HG03439 (cell line): ENCODE data around the gene JAK1.
"Not testable (repeated sequence)": the region's sequence is repeated elsewhere in the genome, so short reads cannot be mapped to it uniquely, and the experiment has no call there.

ENCODE experiments used
- ATAC-seq: cut with Tn5 transposase; IDR thresholded peaks from one replicate; pipeline ENCODE4 v1.9.1; 2021; ENCODE audit warnings: mild to moderate bottlenecking, moderate library complexity; ENCODE audit not compliant: unreplicated experiment

The JAK1 gene

DNA sequence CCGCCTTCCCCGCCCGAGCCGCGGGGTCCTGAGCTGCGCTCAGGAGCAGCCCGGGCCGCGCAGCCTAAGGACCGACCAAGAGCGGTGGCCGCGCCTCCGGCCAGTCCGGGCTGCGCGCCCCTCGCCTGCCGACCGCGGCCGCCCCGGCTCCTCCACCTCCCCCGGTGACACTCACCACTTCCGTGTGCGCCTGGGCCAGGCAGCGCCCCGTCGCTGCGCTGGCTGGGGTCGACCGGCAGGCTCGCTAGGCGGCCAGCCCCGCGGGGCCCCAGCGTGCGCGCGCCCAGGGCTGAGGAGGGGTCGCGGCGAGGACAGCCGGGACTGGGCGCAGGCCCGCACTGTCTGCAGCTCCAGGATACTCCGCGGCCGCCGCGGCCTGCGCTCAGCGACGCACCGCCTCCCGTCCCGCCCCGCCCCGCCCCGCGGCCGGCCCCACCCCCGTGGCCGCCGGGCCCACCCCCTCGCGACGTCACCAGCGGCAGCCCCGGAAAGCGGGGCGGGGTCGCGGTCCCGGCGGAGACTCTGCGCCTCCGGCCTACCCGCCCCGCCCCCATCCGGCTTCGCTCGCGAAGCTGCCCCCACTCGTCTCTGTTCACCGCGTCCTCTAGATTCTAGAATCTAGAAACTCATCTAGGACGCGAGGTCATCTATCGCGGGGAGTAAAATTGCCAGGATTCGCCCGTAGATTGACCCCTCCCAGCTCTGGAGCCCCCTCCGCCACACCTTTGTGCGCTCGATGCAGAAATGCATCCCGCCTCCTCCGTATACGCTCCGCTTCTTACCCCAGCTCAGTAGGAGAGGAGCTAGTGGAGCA lies at the start of gene JAK1:
Gene JAK1, minus strand, starts transcription at position 392 of the 814 bp plus-strand sequence. CDS start 80,285 bp downstream, outside the sequence.
- peak; percentile 77 for ATAC-seq

DNA sequence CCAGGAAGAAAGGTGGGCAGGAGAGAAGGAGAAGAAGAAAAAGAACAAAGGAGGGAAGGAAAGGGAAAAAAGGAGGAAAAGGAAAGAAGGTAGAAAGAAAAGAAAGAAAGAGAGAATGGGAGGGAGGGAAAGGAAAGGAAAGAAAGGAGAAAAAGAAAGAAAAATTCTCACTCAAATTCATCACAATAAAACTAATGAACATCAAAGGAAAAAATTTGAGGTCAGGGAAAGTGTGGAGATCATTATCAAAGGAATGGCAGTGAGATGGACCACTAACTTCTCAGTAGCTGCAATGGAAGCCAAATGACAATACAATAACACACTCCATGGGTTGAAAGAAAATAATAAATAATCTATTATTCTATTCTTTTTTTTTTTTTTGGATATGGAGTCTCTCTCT lies 48.0 kb upstream of the JAK1 start:
- ATAC-seq = no peak

DNA sequence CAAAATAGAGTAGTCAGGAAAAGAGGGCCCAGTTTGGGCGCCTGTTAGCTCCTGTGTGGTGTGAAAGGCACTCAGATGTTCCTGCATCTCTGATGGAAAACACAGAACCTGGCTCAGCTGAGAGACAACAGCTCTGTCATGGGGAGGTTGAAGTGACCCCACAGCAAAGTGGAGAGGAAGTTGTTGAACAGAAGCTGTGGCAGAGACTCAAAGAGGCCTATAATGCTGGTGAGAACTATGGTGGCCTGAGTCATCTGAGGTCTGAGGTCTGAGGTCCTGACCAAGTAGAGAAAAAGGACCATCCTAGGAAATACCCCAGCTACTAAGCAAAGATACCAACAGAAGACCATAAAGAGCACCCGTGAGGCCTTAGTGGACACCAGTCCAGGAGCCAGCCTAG lies 45.6 kb upstream of the JAK1 start:
- no peak for ATAC-seq

DNA sequence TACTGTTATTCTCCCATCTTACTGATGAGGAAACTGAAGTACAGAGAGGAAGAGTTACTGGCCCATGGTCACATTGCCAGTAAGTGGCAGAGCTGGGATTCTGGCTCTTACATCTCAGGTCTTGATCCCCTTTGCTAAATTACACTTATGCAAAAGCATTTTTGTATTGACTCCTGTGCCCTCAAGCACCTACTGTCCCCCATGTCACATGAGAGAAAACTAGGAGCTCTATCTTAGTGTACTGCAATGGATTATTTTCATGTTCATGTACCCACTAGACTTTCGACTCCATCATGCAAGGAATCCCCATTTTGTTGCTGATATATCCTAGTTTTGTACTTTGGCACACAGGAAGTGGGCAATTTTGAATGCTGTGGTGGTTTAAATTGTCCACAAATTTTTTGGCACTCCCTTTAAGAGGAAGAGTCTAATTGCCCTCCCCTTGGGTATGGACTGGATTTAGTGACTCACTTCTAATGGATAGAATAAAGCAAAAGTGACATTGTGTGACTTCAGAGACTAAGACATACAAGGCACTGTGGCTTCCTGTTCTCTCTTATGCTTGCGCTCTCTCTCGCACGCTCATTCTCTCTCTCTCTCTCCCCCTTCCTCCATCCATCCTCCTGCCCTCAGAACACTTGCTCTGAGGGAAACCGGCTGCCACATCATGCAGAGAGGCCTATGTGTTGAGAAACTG lies 43.5 kb upstream of the JAK1 start:
- no peak for ATAC-seq

DNA sequence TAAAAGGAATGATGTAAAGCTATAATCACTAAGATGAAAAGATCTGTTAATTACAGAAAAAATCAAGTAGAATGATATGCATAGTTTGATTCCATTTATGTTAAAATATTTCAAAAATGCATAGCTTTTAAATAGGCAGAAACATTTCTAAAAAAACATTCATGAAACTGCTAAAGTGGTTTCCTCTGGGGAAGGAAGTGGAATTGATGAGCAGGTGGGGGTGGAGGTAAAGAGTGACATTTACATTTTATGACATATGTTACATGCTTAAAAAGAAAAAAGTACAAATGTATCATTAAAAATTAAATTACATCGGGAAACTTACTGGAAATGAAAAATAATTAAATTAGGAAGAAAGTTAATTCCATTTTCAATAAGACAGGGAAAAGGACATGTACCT lies 42.8 kb upstream of the JAK1 start:
- no peak for ATAC-seq

DNA sequence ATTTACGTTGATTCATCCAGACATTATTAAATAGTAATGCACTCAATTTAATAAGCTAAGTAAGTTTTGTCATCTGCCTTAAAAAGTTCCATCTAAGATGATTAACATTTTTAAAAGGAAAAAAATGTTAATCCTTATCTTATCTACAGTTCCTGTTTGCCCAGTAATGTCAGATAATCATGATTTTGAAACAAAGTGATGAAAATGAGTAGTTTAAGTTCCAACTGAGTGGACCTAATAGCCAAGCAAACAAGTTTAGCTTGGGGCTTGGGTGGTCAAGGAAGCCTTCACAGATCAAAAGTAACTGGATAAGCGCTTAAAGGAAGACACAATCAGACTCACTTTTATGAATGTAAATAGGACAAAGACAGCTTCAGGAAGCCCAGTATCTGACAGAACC lies 40.5 kb upstream of the JAK1 start:
- no peak for ATAC-seq

DNA sequence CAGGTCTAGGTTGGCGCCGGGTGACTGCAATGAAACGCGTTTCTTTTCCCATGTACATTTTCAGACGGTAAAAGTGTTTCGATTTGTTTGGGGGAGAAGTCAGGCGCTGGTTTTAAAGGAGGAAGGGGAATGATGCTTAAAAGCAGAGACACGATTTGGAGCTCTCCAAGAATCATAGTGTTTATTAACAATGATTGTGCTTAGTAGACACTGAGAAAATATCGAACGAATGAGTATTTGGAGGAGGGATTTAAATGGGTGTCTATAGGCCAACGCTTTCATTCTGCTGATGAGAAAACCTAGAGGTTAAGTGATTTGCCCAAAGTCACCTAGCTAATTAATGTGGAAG lies 36.9 kb upstream of the JAK1 start:
- no peak for ATAC-seq

DNA sequence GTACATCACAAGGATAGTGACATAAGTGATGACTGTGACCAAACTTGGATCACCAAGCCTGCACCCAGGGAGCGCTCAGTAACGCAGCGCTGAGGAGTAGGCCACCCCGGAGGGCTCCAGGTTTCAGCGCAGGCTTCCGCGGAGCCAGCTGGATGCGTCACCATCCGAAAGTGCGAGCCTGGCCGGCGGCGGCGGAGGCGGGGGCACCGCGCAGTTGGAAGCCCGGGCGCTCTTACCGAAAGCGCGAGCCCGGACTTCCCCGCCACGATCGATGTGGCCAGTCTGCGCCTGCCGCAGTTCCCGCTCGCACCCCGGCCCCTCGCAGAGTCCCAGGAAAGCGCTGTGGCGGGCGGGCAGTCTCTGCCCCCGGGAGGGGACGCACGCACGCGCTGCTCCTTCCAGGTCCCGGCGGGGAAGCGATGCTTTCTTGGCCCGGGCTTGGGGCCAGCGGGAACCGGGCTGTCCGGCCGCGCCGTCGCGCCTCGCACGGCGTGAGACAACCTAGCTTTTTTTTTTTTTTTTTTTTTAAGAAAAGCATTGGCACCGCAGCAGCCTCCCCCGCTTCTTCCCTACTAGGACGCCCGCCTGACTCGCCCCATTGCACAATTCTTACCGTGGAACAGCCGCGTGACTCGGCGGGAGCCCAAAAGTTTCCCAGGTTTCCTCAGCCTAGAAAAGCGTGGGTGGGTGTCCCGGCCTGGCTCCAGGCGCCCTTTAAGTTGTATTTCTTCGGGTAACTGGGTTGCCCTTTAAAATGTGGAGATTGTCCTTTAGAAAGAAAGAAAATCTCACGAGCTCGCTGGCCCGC lies 36.4 kb upstream of the JAK1 start:
- peak; percentile 95 for ATAC-seq

DNA sequence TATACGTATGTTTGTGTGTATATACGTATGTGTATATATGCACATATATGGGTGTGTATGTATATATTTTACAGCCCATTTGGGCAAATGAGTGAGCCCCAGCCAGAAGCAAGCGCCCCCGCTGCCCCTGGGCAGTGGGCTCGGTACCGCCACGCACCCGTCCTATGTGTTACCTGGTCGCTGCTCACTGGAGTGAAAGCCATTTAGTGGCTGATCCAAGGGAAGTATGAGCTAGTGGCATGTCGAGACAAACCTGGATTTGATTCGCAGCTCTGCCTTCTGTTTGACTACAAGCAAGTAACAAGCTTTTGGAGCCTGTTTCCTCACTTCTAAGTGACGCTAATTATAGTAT lies 35.8 kb upstream of the JAK1 start:
- no peak for ATAC-seq

DNA sequence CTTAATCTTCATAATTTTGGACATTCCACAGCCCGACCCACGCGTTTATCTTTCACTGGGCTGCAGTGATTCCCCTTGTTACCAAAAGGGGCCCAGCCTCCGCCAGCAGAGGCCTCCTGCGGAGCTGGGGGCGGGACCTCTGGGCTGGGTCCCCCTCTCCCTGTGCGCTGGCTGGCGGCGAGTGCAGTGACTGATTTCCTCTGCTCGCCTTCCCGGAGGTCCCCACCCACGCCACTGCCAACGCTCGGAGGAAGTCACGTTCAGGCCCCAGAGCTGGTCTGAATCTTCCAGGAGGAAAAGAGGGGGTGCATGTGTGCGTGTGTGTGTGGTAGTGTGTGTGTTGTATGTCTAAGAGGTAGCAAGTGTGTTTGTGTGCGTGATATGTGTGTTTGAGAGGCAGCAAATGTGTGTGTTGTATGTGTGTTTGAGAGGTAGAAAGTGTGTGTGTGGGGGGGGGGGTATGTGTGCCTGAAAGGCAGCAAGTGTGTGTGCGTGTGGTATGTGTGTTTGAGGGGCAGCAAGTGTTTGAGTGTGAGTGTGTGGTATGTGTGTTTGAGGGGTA lies 35.0 kb upstream of the JAK1 start:
- ATAC-seq = no peak

DNA sequence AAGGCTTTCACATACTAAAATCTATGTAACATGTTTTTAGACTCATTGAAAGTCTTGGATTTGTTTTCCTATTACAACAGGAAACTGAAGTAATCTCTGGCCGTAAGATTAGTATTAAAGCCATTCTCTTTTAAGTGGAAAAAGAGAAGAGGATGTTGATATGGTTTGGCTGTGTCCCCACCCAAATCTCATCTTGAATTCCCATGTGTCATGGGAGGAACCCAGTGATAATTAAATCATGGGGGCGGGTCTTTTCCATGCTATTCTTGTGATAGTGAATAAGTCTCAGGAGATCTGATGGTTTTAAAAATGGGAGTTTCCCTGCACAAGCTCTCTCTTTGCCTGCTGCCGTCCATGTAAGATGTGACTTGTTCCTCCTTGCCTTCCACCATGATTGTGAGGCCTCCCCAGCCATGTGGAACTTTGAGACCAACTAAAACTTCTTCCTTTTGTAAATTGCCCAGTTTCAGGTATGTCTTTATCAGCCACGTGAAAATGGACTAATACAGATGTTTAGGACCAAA lies 32.1 kb upstream of the JAK1 start:
- ATAC-seq = not testable (repeated sequence)

DNA sequence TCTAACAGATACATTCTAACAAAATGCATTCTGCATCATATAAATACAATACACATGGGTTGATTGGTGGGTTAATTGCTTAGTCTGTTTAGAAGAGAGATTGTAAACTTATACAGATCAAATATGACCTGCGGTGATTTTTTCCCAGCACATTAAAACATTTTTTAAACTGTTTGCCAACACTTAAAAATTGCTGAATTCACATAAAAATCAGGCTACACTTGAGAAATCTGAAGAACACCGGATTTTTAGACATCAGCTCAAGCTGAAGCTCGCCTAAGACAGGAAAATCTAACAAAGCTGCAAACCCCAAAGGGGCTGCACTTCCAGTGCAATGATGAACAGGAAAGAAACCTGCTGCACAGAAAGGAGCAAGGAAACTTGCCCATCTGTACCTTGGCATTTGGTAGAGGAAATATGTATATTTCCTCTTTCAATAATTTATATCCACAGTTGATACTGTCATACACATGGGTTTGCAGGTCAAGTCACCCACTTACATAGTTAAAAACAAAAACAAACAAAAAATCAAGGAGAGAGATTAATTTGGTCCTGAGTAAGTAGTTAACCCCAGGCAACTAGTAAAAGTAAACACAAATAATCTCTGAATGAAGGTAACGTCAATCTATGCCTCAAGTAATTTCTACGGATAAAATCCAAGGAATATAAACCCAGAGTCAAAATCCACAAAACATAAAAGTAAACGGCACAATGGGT lies 30.4 kb upstream of the JAK1 start:
- ATAC-seq = no peak

DNA sequence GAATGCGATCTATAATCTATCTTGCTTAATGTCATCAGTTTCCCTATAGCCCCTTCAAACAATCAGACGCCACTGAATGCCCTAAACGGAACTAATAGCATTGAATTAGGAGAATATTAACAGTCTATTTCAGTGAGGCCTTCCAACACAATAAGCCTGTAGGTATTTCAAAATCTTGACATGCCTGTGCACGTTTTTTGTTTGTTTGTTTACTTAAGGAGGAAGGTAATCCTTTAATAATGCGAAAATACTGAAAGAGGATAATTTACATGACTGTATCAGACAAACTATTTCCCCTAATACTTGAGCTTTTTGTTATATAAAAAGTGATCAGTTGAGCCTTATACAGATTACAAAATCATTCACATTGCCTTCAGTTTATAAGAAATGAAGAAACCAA lies 29.0 kb upstream of the JAK1 start:
- ATAC-seq = no peak

DNA sequence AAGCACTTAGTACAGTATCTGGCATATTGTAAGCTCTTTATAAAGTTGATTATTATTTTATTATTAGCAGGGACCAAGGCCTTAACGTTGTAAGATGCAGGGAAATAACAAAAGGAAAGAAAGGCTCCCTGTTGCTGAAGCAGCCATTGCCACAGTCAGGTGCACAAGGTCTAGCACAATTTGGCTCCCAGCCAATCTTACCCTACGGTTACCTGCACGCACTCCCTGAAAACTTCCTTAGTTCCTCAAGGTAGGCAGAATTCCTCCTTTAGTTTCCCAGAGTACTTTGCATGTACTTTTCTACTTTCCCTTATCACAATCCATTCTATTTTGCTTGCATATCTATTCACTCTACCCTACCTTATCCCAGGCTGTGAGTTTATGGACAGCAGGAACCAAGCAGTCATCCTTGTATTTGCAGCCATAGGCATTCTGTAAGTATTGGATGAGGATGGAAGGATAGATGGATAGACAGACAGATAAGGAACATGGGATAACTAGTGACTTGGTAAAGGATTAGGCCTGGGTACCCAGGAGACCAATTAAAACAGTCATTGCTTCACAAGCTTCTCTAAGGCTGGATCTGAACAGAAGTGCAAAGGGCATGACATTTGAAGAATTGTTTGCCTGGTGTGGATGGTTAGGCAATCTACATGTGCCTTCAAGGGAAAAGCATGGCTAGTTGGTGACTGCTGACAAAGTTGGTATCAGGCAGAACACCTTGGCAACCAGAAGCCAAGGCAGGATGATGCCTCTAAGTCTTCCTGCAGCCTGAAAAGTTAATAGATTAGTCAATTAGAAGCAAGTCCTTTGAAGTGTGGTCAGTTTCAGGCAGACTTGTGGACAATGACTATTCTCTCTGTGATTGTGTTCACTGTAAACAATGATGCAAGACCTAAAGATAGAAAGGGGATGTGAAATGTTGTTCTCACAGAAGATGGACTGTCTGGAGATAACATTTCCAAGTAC lies 20.8 kb upstream of the JAK1 start:
- ATAC-seq = peak; percentile 89

DNA sequence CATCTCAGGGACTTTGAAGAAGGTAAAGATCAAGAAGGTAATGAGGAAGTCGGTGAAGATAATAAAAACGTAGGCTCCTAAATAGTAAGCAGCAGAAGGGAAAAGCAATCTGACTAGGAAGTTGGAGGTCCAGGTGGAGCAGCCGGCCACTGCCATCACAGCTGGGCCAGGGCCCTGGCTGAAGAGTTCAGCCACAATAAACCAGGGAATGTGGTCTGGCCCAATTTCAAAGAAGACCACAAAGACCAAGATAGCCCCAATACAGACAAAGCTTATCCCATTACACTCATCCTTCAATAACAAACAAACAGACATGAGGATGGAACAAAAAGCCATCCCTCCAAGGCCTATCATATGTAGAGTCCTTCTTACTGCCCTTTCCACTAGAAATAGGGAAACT lies 18.4 kb upstream of the JAK1 start:
- no peak for ATAC-seq

DNA sequence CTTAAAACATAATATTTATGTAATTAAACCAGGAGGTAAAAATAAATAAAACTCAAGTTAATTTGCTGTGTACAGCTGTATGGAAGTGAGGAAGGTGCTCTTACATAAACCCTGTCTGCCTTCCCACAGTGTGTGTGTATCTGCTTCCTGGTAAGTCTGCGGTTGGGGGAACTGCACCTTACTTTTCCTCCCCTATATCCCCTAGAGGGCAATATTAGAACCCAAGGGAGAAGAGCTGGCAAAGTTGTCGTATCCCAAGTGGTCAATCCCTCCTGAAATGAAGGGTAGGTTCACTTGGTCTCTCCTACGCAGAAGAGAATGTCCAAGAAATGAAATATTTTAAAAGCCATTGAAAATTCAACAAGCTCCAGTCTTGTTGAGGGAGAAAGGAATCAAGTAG lies 17.8 kb upstream of the JAK1 start:
- ATAC-seq = no peak

DNA sequence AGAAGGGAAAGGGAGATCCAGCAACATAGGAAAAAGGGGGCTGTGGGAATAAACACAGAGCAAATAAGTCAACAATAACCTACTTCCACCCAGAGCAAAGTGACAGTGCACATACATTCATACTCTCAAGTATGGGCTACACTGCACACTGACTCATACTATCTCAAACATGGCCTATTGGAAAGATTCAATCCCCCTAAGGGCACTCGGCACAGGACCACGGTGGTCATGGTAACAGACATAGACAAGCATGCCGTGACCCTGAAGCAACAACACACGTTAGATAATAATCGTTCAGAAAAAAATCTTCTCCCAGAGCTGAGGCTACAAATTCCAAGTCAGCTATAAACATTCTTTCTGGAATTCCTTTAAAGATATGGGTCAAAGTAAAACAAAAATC lies 16.8 kb upstream of the JAK1 start:
- no peak for ATAC-seq

DNA sequence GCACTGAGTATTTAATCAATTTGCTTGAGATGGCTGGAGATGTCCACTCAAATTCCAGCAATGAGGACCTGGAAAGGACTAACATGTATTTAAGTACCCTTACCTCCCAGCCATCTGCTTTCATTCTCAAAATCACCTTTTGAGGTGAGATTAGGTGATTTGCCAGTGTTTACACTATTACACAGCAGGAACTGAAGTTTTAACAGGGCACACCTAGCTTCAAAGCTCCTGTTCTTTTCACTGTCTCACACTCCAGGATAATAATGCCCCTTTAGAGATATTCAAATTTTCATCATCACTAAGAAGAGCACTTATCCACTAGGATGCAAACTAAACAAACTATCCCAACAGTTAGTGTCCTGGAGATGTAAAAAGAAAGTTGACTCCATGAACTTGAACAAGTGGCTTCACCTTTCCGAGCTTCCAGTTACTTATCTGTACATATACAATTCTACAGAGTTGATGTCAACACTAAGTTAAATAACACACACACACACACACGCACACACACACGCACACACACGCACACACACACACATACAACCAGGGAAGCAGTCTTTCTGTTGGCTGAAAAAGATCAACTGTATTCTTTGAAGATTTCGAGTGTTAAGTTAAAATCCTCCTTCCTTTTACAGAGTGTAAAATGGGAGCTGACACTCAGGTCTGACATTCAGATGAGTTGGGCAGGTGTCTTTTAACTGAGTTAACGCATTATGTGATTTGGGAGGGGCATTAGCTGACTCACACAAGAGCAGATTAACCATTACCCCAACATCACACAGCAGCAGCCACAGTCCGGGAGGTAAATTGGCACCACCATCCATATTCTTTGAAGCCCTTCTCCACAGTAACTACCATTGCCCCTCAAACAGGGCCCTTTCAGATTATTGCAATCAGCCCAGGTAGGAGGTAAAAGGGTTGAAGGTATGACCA lies 15.5 kb upstream of the JAK1 start:
- ATAC-seq = no peak
